ENCODE measurements around the gene SETSIP. TPM values are rescaled to one million over a fixed set of nuclear protein-coding genes. Genes with fewer than 3 reads are reported as not detected.

Gene SETSIP
- total and polyA plus RNA-seq, 4 donors: 0.09 TPM; not detected in 3

DNA sequence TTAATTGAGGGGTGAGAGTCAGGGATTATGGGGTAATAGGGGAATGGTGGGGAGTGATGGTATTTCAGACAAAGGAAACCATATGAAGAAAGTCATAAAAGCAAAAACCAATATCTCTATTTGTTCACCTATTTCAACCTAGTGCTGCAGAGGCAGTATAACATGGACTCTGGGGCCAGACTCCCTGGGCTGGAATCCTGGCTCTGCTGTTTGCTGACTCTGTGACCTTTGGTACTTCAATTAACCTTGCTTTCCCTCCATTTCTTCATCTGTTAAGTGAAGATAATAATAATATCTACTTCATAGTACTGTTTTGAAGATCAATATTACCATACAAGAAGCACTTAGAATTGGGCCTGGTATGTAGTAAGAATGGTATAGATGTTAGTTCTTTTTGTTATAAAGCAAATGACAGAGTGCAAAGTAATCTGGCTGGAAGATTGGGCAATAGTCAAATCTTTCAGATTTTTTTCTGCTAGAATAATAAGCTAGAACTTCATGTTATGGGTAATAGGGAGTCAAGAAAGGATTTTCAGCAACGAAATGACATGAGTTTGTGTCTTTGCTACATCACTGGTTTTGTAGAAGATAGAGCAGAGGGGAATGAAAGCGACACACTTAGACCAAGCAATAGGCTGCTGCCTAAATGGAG is 36.4 kb downstream of the SETSIP start (continued):
- TF ChIP-seq, protein P1, sequence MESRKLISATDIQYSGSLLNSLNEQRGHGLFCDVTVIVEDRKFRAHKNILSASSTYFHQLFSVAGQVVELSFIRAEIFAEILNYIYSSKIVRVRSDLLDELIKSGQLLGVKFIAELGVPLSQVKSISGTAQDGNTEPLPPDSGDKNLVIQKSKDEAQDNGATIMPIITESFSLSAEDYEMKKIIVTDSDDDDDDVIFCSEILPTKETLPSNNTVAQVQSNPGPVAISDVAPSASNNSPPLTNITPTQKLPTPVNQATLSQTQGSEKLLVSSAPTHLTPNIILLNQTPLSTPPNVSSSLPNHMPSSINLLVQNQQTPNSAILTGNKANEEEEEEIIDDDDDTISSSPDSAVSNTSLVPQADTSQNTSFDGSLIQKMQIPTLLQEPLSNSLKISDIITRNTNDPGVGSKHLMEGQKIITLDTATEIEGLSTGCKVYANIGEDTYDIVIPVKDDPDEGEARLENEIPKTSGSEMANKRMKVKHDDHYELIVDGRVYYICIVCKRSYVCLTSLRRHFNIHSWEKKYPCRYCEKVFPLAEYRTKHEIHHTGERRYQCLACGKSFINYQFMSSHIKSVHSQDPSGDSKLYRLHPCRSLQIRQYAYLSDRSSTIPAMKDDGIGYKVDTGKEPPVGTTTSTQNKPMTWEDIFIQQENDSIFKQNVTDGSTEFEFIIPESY (IDR thresholded peaks at IDR 0.05): no peak

DNA sequence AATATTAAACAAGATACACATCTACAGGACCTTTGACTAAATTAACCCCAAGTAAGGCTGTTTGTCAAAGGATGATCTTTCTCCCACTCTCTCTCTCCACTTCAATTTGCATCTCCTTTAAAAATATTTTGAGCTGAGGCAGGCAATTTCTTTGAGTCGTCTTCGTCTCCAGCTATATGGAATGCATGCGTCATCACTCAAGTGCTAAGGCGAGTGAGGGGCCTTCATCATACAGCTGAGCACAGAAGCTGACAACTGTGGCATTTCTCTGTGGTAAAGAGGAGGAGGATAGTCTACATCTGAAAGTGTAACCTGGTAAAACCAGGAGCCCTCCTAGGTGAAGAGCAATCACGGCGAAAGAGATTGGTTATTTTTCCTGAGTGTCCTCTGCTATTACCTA is 37.8 kb downstream of the SETSIP start:
- H3K9ac ChIP-seq (ENCODE audit: low read depth in 1 of 2, low read length in 2 of 2): no peak overlapping the region
- H3K27me3 ChIP-seq (ENCODE audit: control insufficient read depth in 4 of 4, insufficient read depth in 4 of 4, low read length in 3 of 4): no peaks in the 10 kb centered on the region
- no peak overlapping the region for H3K4me3 ChIP-seq (ENCODE audit: low read depth in 1 of 3, low read length in 3 of 3)
- DNase-seq (ENCODE audit: low spot score): no peak
- 89% methylated on average over 6 of the region's 6 CpGs for WGBS
- H3K27ac ChIP-seq (ENCODE audit: low read depth in 1 of 2, low read length in 2 of 2): no peak overlapping the region
- H3K9me3 ChIP-seq (ENCODE audit: control insufficient read depth in 4 of 4, low read length in 3 of 4): no peaks in the 10 kb centered on the region
- H3K36me3 ChIP-seq (ENCODE audit: control insufficient read depth in 4 of 4, insufficient read depth in 3 of 4, low read depth in 1 of 4, low read length in 3 of 4): no peaks in the 10 kb centered on the region
- no peaks in the 10 kb centered on the region for H3K4me1 ChIP-seq (ENCODE audit: control insufficient read depth in 4 of 4, insufficient read depth in 4 of 4, low read length in 3 of 4)
- TF ChIP-seq SP1 (IDR thresholded peaks at IDR 0.05) (no peak), HNF4A (conservative IDR thresholded peaks at IDR 0.05) (no peak), EGR1 (IDR thresholded peaks at IDR 0.05; ENCODE audit: low read depth in 2 of 2) (no peak), RAD21 (IDR thresholded peaks at IDR 0.05) (no peak), TAF1 (conservative IDR thresholded peaks at IDR 0.05) (no peak)

DNA sequence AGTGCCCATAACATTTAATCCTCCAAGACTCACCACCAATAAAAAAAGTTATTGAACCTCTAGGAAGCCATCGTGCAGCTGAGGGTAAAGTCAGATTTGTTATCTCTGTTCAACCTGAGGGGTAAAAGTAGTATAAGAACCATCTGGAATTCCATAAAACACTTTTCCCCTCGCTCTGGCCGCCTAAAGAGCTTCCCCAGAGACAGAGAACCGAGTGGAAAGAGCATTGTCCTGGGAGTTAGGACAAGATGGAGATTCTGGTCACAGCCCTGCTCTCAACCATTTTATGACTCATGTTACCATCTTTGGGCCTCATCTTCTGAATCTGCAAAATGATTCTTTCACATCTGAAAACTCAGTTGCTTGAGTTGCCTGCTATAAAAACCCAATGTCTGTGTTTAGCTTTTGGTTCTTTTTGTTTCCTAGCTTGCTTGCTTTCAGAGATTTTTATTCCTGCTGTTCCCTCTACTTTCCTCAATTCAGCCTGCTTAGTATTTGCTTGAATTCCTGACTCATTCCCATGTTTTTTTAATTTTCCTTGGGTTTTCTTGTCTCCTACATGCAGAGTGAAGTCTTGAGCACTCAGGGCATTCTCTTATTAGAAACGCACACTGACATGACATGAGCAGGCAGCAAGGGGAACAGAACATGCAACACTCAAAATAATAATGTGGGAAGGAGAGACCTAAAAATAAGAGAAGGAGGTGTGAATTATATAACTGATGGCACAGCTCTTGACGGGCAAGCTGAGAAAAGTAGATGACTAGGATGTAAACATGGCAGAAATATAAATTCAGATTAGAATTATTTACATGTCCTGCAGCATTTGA is 43.7 kb downstream of the SETSIP start:
- 89% methylated on average over 6 of the region's 6 CpGs for WGBS
- Histone ChIP-seq H3K27ac (ENCODE audit: low read depth in 1 of 2, low read length in 2 of 2) (no peak overlapping the region), H3K4me3 (ENCODE audit: low read depth in 1 of 3, low read length in 3 of 3) (no peak overlapping the region), H3K9ac (ENCODE audit: low read depth in 1 of 2, low read length in 2 of 2) (no peak overlapping the region), H3K4me1 (ENCODE audit: control insufficient read depth in 4 of 4, insufficient read depth in 4 of 4, low read length in 3 of 4) (peaks cover 0 to 8% (median 3%) of the 10 kb centered on the region in 4 donors), H3K27me3 (ENCODE audit: control insufficient read depth in 4 of 4, insufficient read depth in 4 of 4, low read length in 3 of 4) (no peaks in the 10 kb centered on the region), H3K36me3 (ENCODE audit: control insufficient read depth in 4 of 4, insufficient read depth in 3 of 4, low read depth in 1 of 4, low read length in 3 of 4) (no peaks in the 10 kb centered on the region), H3K9me3 (ENCODE audit: control insufficient read depth in 4 of 4, low read length in 3 of 4) (no peaks in the 10 kb centered on the region)
- TF ChIP-seq SP1 (IDR thresholded peaks at IDR 0.05) (no peak), HNF4A (conservative IDR thresholded peaks at IDR 0.05) (no peak), HNF4G (IDR thresholded peaks at IDR 0.05) (no peak), FOXA1 (IDR thresholded peaks at IDR 0.05) (no peak), GABPA (IDR thresholded peaks at IDR 0.05 in 1 of 2, conservative IDR thresholded peaks at IDR 0.05 in 1 of 2) (no peak), JUND (IDR thresholded peaks at IDR 0.05) (no peak), TAF1 (conservative IDR thresholded peaks at IDR 0.05) (no peak), FOXA2 (IDR thresholded peaks at IDR 0.05) (no peak), RXRA (IDR thresholded peaks at IDR 0.05) (no peak), NR2F2 (IDR thresholded peaks at IDR 0.05) (no peak), RAD21 (IDR thresholded peaks at IDR 0.05) (no peak), EGR1 (IDR thresholded peaks at IDR 0.05; ENCODE audit: low read depth in 2 of 2) (no peak), YY1 (IDR thresholded peaks at IDR 0.05) (no peak)
- TF ChIP-seq, protein P2, sequence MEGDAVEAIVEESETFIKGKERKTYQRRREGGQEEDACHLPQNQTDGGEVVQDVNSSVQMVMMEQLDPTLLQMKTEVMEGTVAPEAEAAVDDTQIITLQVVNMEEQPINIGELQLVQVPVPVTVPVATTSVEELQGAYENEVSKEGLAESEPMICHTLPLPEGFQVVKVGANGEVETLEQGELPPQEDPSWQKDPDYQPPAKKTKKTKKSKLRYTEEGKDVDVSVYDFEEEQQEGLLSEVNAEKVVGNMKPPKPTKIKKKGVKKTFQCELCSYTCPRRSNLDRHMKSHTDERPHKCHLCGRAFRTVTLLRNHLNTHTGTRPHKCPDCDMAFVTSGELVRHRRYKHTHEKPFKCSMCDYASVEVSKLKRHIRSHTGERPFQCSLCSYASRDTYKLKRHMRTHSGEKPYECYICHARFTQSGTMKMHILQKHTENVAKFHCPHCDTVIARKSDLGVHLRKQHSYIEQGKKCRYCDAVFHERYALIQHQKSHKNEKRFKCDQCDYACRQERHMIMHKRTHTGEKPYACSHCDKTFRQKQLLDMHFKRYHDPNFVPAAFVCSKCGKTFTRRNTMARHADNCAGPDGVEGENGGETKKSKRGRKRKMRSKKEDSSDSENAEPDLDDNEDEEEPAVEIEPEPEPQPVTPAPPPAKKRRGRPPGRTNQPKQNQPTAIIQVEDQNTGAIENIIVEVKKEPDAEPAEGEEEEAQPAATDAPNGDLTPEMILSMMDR (IDR thresholded peaks at IDR 0.05; ENCODE audit: low read depth, low read length, missing input control): no peak
- TF ChIP-seq, protein P1 (IDR thresholded peaks at IDR 0.05): no peak
- TF ChIP-seq, protein P3, sequence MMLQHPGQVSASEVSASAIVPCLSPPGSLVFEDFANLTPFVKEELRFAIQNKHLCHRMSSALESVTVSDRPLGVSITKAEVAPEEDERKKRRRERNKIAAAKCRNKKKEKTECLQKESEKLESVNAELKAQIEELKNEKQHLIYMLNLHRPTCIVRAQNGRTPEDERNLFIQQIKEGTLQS (IDR thresholded peaks at IDR 0.05): no peak
- TF ChIP-seq, protein P4, sequence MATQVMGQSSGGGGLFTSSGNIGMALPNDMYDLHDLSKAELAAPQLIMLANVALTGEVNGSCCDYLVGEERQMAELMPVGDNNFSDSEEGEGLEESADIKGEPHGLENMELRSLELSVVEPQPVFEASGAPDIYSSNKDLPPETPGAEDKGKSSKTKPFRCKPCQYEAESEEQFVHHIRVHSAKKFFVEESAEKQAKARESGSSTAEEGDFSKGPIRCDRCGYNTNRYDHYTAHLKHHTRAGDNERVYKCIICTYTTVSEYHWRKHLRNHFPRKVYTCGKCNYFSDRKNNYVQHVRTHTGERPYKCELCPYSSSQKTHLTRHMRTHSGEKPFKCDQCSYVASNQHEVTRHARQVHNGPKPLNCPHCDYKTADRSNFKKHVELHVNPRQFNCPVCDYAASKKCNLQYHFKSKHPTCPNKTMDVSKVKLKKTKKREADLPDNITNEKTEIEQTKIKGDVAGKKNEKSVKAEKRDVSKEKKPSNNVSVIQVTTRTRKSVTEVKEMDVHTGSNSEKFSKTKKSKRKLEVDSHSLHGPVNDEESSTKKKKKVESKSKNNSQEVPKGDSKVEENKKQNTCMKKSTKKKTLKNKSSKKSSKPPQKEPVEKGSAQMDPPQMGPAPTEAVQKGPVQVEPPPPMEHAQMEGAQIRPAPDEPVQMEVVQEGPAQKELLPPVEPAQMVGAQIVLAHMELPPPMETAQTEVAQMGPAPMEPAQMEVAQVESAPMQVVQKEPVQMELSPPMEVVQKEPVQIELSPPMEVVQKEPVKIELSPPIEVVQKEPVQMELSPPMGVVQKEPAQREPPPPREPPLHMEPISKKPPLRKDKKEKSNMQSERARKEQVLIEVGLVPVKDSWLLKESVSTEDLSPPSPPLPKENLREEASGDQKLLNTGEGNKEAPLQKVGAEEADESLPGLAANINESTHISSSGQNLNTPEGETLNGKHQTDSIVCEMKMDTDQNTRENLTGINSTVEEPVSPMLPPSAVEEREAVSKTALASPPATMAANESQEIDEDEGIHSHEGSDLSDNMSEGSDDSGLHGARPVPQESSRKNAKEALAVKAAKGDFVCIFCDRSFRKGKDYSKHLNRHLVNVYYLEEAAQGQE (IDR thresholded peaks at IDR 0.05): no peak
- TF ChIP-seq, protein P5, sequence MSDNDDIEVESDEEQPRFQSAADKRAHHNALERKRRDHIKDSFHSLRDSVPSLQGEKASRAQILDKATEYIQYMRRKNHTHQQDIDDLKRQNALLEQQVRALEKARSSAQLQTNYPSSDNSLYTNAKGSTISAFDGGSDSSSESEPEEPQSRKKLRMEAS (IDR thresholded peaks at IDR 0.05): no peak
- no peak for DNase-seq (ENCODE audit: low spot score)
